B cell (primary cell): ENCODE measurements around the gene AKT3. TPM values are rescaled to one million over a fixed set of nuclear protein-coding genes. Genes with fewer than 3 reads are reported as not detected.

Source experiments
- ATAC-seq: fragments of 200-7000 bp; cut with Tn5 transposase; one replicate; pipeline ENCODE4 v1.10.0; 2021; ENCODE audit warnings: low read depth, mild to moderate bottlenecking, moderate number of reproducible peaks, moderate library complexity
- CTCF ChIA-PET: fragments of 350-600 bp; sonication (Branson Sonifier 250); formaldehyde crosslinking; loops from one replicate; lab custom pipeline; 2021; ENCODE audit warnings: antibody characterized with exemption, inconsistent platforms; lab: Charles Lee
- POLR2A ChIA-PET: fragments of 350-600 bp; sonication (Branson Sonifier 250); formaldehyde crosslinking; loops from one replicate; lab custom pipeline; 2021; ENCODE audit warnings: antibody characterized with exemption; lab: Charles Lee
- DNase-seq: peaks from one replicate; pipeline ENCODE4 v3.0.0; 2013
- H2AFZ ChIP-seq: 2 replicates; pipeline ENCODE4 v1.6.1; 2012; ENCODE audit warnings: mild to moderate bottlenecking, low read depth, low read length; ENCODE audit not compliant: insufficient read depth, poor library complexity, severe bottlenecking
- H3K27ac ChIP-seq, 2 donors: 1 replicate in 1 of 2; 2 replicates in 1 of 2; pipeline ENCODE4 v1.5.1; 2012 to 2013; ENCODE audit warnings: low read length in 2 of 2, mild to moderate bottlenecking in 2 of 2, moderate library complexity in 1 of 2
- H3K27me3 ChIP-seq, 4 experiments: fragments of 200-600 bp in 1 of 4; sonication (generic) in 1 of 4; replicated peaks in 1 of 4; 1 replicate in 2 of 4; 2 replicates in 2 of 4; pipeline versions ENCODE4 v1.6.1 to v1.7.0; 2013 to 2016; ENCODE audit warnings: low read length in 3 of 4, mild to moderate bottlenecking in 2 of 4, mixed read lengths in 1 of 4, moderate library complexity in 1 of 4; ENCODE audit not compliant: insufficient read depth in 4 of 4, control insufficient read depth in 3 of 4; ENCODE audit errors: control extremely low read depth in 1 of 4
- H3K36me3 ChIP-seq, 2 experiments: replicated peaks in 1 of 2; 1 replicate in 1 of 2; 2 replicates in 1 of 2; pipeline versions ENCODE4 v1.6.1 to v1.7.1; 2013; ENCODE audit warnings: low read length in 1 of 2; ENCODE audit not compliant: insufficient read depth in 2 of 2, control insufficient read depth in 1 of 2; ENCODE audit errors: control extremely low read depth in 1 of 2, extremely low read depth in 1 of 2
- H3K4me1 ChIP-seq, 2 donors: fragments of 200-600 bp in 1 of 2; sonication (generic) in 1 of 2; 1 replicate in 1 of 2; 2 replicates in 1 of 2; pipeline versions ENCODE4 v1.5.1 to v1.6.1; 2013 to 2017; ENCODE audit warnings: low read length in 2 of 2; ENCODE audit not compliant: control insufficient read depth in 2 of 2, insufficient read depth in 2 of 2
- H3K4me2 ChIP-seq: replicated peaks from 2 replicates; pipeline ENCODE3; 2012; ENCODE audit warnings: mild to moderate bottlenecking, low read depth, low read length; ENCODE audit not compliant: poor library complexity, severe bottlenecking
- H3K4me3 ChIP-seq, 5 experiments: fragments of 200-600 bp in 1 of 5; sonication (generic) in 1 of 5; 1 replicate in 3 of 5; 2 replicates in 2 of 5; pipeline versions ENCODE4 v1.5.1 to v1.7.0; 2011 to 2016; ENCODE audit warnings: low read length in 4 of 5, mild to moderate bottlenecking in 4 of 5, low read depth in 2 of 5, control low read depth in 1 of 5, moderate library complexity in 1 of 5; ENCODE audit not compliant: insufficient read depth in 1 of 5; ENCODE audit errors: control extremely low read depth in 1 of 5, extremely low read depth in 1 of 5
- H3K79me2 ChIP-seq: fragments of 200-600 bp; sonication (generic); one replicate; pipeline ENCODE4 v1.6.0; 2016; ENCODE audit warnings: low read length; ENCODE audit not compliant: control insufficient read depth, insufficient read depth
- H3K9ac ChIP-seq: fragments of 200-600 bp; sonication (generic); 2 replicates; pipeline ENCODE4 v1.6.1; 2017; ENCODE audit warnings: mild to moderate bottlenecking, low read length, moderate library complexity
- H3K9me3 ChIP-seq, 3 donors: one replicate each; pipeline versions ENCODE4 v1.6.1 to v1.7.1; 2013; ENCODE audit warnings: low read length in 2 of 3; ENCODE audit not compliant: control insufficient read depth in 2 of 3, insufficient read depth in 1 of 3; ENCODE audit errors: control extremely low read depth in 1 of 3
- H4K20me1 ChIP-seq: 2 replicates; pipeline ENCODE4 v1.6.0; 2012; ENCODE audit warnings: mild to moderate bottlenecking, low read length; ENCODE audit not compliant: insufficient read depth, control insufficient read depth, poor library complexity, severe bottlenecking
- H3K27ac Mint-ChIP-seq: one replicate; pipeline ENCODE4 v1.8.0; 2021; ENCODE audit warnings: mixed read lengths
- H3K27me3 Mint-ChIP-seq: one replicate; pipeline ENCODE4 v1.8.0; 2021; ENCODE audit warnings: mixed read lengths
- H3K4me1 Mint-ChIP-seq: one replicate; pipeline ENCODE4 v1.8.0; 2021; ENCODE audit warnings: mixed read lengths
- H3K4me3 Mint-ChIP-seq: one replicate; pipeline ENCODE4 v1.8.0; 2021; ENCODE audit warnings: mixed read lengths
- H3K9me3 Mint-ChIP-seq: one replicate; pipeline ENCODE4 v1.8.0; 2022; ENCODE audit warnings: mixed read lengths; ENCODE audit not compliant: insufficient read depth
- CTCF ChIP-seq: fragments of 200-600 bp; IDR thresholded peaks from one replicate; pipeline ENCODE4 v1.8.0; 2022; ENCODE audit warnings: antibody characterized with exemption, mild to moderate bottlenecking
- EZH2 ChIP-seq: IDR thresholded peaks from 2 replicates; pipeline ENCODE4 v1.6.1; 2012; ENCODE audit warnings: borderline replicate concordance, low read depth, mild to moderate bottlenecking, moderate library complexity, low read length; ENCODE audit not compliant: insufficient read depth, poor library complexity, severe bottlenecking
- WGBS: methylation state at CpG from one replicate; pipeline ENCODE4 v1.1.5; 2013; ENCODE audit warnings: missing lambda C conversion rate; ENCODE audit not compliant: insufficient coverage; 5-methylcytosine and 5-hydroxymethylcytosine counted together
- intact Hi-C: fragments of 100-400 bp; cut with micrococcal nuclease; formaldehyde crosslinking; loops from one replicate; pipeline ENCODE4 v1.10.0; 2022
- polyA plus RNA-seq: library from polyadenylated mRNA; depleted of rRNA; stranded (reverse); fragments of >200 nt; gene quantifications from 2 replicates; pipeline ENCODE4 v1.2.3, GENCODE V29; 2012
- total RNA-seq, 2 donors: library from RNA; stranded (reverse); fragments of 120-200 nt in 1 of 2; gene quantifications; 1 replicate in 1 of 2; 2 replicates in 1 of 2; pipeline versions ENCODE4 v1.2.3 to v1.2.4, GENCODE V29; 2013 to 2022

AKT3 gene
- total and polyA plus RNA-seq, 2 donors (not counting 1 experiment from before 2014, with no cell fraction given), result 4.4 to 148 TPM

DNA sequence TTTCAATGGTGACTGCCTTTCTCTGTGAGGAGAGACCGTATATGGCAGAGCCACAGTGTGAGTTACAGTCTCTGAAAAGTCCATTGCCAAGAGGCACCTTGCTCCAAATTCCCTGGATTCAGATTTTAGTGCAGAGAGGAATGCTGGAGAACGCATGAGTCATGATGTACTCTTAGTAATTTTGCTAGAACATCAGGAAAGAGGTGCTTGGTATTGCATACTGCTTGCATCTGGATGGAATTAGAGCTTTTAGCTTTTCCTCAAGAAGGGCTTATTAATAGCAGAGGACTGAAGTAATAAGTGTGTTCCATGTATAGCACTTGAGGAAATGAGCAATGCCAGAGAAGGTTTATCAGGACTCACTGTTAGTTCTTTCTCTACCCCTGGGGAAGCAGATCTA lies 40.5 kb upstream of the AKT3 start:
- no peak for ATAC-seq
- CTCF ChIA-PET, result no interaction called here
- TF ChIP-seq CTCF (no peak), EZH2 (no peak)

GRCh38 chr1:243885806-243886205 lies 35.8 kb upstream of the AKT3 start:
- POLR2A ChIA-PET, result no interaction called here
- DNase-seq, result no peak

More for the DNA sequence above, 40.5 kb upstream of the AKT3 start:
- H4K20me1 ChIP-seq, result no peaks in the 10 kb centered on the region
- H3K4me2 ChIP-seq, result no peak overlapping the region
- no peaks in the 10 kb centered on the region for H3K79me2 ChIP-seq
- H3K36me3 ChIP-seq, result no peaks in the 10 kb centered on the region
- no peak for DNase-seq
- POLR2A ChIA-PET, result no interaction called here
- H3K9me3 ChIP-seq, result no peaks in the 10 kb centered on the region
- peaks cover 0 to 5% (median 0%) of the 10 kb centered on the region in 4 experiments for H3K27me3 ChIP-seq
- no peak overlapping the region for H3K27ac Mint-ChIP-seq
- no peak overlapping the region for H3K27ac ChIP-seq
- no peak overlapping the region for H3K9ac ChIP-seq
- no peak overlapping the region for H3K4me3 ChIP-seq
- 75% methylated on average over 2 of the region's 2 CpGs for WGBS
- no peak overlapping the region for H2AFZ ChIP-seq
- peaks cover 27% of the 10 kb centered on the region for H3K27me3 Mint-ChIP-seq
- no peaks in the 10 kb centered on the region for H3K4me1 ChIP-seq
- H3K9me3 Mint-ChIP-seq, result no peaks in the 10 kb centered on the region
- H3K4me3 Mint-ChIP-seq, result no peak overlapping the region
- intact Hi-C loops, result no loop called here
- no peaks in the 10 kb centered on the region for H3K4me1 Mint-ChIP-seq

More at GRCh38 chr1:243885806-243886205, 35.8 kb upstream of the AKT3 start:
- CTCF ChIA-PET, result interaction anchor here (1.0 kb wide), 1 partner anchor 388 kb away, joined by 3 read pairs; no protein-coding TSS in a partner anchor
- TF ChIP-seq CTCF, result no peak
- TF ChIP-seq EZH2, result no peak
- H3K4me3 Mint-ChIP-seq, result no peak overlapping the region
- WGBS, result 83% methylated on average over 1 of the region's 1 CpG
- H3K27me3 Mint-ChIP-seq, result peaks cover 43% of the 10 kb centered on the region
- no peak overlapping the region for H3K27ac Mint-ChIP-seq
- intact Hi-C loops, result no loop called here
- no peak overlapping the region for H3K9ac ChIP-seq
- H3K9me3 ChIP-seq, result peaks cover 0 to 5% (median 0%) of the 10 kb centered on the region in 3 donors
- H4K20me1 ChIP-seq, result no peaks in the 10 kb centered on the region
- no peaks in the 10 kb centered on the region for H3K4me1 ChIP-seq
- H3K9me3 Mint-ChIP-seq, result no peaks in the 10 kb centered on the region
- ATAC-seq, result no peak
- no peak overlapping the region for H3K4me2 ChIP-seq
- no peaks in the 10 kb centered on the region for H3K4me1 Mint-ChIP-seq
- H3K27me3 ChIP-seq, result peaks cover 0 to 9% (median 2%) of the 10 kb centered on the region in 4 experiments
- H3K27ac ChIP-seq, result no peak overlapping the region
- H2AFZ ChIP-seq, result no peak overlapping the region
- no peaks in the 10 kb centered on the region for H3K36me3 ChIP-seq
- H3K4me3 ChIP-seq, result no peak overlapping the region
- H3K79me2 ChIP-seq, result no peaks in the 10 kb centered on the region
